ENCODE measurements around the gene LRRC59.
"Not testable (repeated sequence)": the region's sequence is repeated elsewhere in the genome, so short reads cannot be mapped to it uniquely, and the experiment has no call there.

GRCh38 chr17:50399591-50399990 lies 2.3 kb upstream of the LRRC59 start:
- not testable (repeated sequence) for TF ChIP-seq CTCF, EP300, POLR2A, POLR2AphosphoS5 (IDR thresholded peaks at IDR 0.05)

Measured in suprapubic skin (tissue), 4 donors.